ENCODE measurements around the gene TRIP13. TPM values are rescaled to one million over a fixed set of nuclear protein-coding genes. Genes with fewer than 3 reads are reported as not detected.
A peak's percentile ranks its signal among the peaks of the same experiment; 100 is the strongest.

TRIP13 gene
- total RNA-seq, 1 experiment from 2014 or later: 42.6 TPM

GRCh38 chr5:923281-923873, 30.7 kb downstream of the TRIP13 start:
- no peak overlapping the region for H3T11ph ChIP-seq (ENCODE audit: low read length)
- Mint-ChIP-seq H3K36me3 (ENCODE audit: insufficient read depth in 1 of 3, low read depth in 3 of 3) (peaks cover under 1 to 10% (median 7%) of the 10 kb centered on the region in 3 experiments; a peak in 6 of 7 replicates), H3K27ac (no peak overlapping the region), H3K4me1 (peaks cover 7 to 9% of the 10 kb centered on the region in 2 experiments), H3K27me3 (ENCODE audit: low read depth) (peaks cover 43% of the 10 kb centered on the region), H3K4me3 (no peak overlapping the region), H3K9me3 (no peaks in the 10 kb centered on the region)
- no peaks in the 10 kb centered on the region for H3K9me3 ChIP-seq (ENCODE audit: control insufficient read depth, low read depth, low read length)
- H3K14ac ChIP-seq (ENCODE audit: insufficient read depth, low read length): no peak overlapping the region
- no peak overlapping the region for H3K56ac ChIP-seq (ENCODE audit: insufficient read length, low read depth, low read length)
- H2BK120ac ChIP-seq (ENCODE audit: low read depth, low read length, poor library complexity, severe bottlenecking): no peak overlapping the region
- no peak overlapping the region for H3K27ac ChIP-seq (ENCODE audit: insufficient read length, low read depth, low read length)
- no peak overlapping the region for H3K4me2 ChIP-seq (ENCODE audit: insufficient read depth, insufficient read length, low read length)
- no peak overlapping the region for H4K8ac ChIP-seq (replicated peaks; ENCODE audit: insufficient read length, low read depth, low read length)
- H4K5ac ChIP-seq (ENCODE audit: insufficient read length, low read depth, low read length): no peak overlapping the region
- H2BK15ac ChIP-seq (ENCODE audit: low read depth, low read length): no peak overlapping the region
- H2AK5ac ChIP-seq (ENCODE audit: insufficient read length, low read length): no peak overlapping the region
- no peak overlapping the region for H4K91ac ChIP-seq (ENCODE audit: insufficient read length, low read depth, low read length)
- H3K4me1 ChIP-seq (ENCODE audit: insufficient read depth, low read length): no peaks in the 10 kb centered on the region
- no peak overlapping the region for H3K23ac ChIP-seq (ENCODE audit: insufficient read length, low read depth, low read length)
- no peak overlapping the region for H2AFZ ChIP-seq (ENCODE audit: low read length)
- H3K27me3 ChIP-seq (ENCODE audit: insufficient read depth, low read length): peaks cover 3% of the 10 kb centered on the region; the same call in 1 of the 2 replicates
- H3K4ac ChIP-seq (ENCODE audit: low read depth, low read length): no peak overlapping the region
- H3K9ac ChIP-seq (ENCODE audit: extremely low read depth, insufficient read length, low read length): no peak overlapping the region
- H2BK12ac ChIP-seq (ENCODE audit: insufficient read length, low read depth, low read length): no peak overlapping the region
- DNase-seq: peak; percentile 87
- H3K23me2 ChIP-seq (ENCODE audit: insufficient read length, low read depth, low read length, poor library complexity, severe bottlenecking): no peaks in the 10 kb centered on the region
- no peaks in the 10 kb centered on the region for H4K20me1 ChIP-seq (ENCODE audit: control insufficient read depth, insufficient read depth, insufficient read length)
- peak; percentile 97 for TF ChIP-seq CTCF (conservative IDR thresholded peaks at IDR 0.05)
- no peak overlapping the region for H2BK5ac ChIP-seq (ENCODE audit: insufficient read length, low read length)
- no peak overlapping the region for H3K18ac ChIP-seq (ENCODE audit: insufficient read length, low read depth, low read length)
- no peak overlapping the region for H2BK20ac ChIP-seq (ENCODE audit: low read depth, low read length, poor library complexity, severe bottlenecking)
- WGBS (ENCODE audit: extremely low coverage, insufficient read length, low lambda C conversion rate): no CpG with 5 or more reads among the region's 17 CpGs
- no peaks in the 10 kb centered on the region for H3K79me2 ChIP-seq (ENCODE audit: insufficient read depth, low read length)
- H3K79me1 ChIP-seq (ENCODE audit: insufficient read depth, low read depth, low read length, poor library complexity, severe bottlenecking): no peaks in the 10 kb centered on the region

Data from H9 (cell line).